T follicular helper cell (primary cell): ENCODE measurements around the gene KPTN.

ENCODE experiments used
- DNase-seq: peaks from one replicate; pipeline ENCODE4 v3.0.0-alpha.2; 2020; ENCODE audit warnings: low read depth

KPTN gene

GRCh38 chr19:47509170-47509847, 25.3 kb upstream of the KPTN start:
- no peak for DNase-seq

DNA sequence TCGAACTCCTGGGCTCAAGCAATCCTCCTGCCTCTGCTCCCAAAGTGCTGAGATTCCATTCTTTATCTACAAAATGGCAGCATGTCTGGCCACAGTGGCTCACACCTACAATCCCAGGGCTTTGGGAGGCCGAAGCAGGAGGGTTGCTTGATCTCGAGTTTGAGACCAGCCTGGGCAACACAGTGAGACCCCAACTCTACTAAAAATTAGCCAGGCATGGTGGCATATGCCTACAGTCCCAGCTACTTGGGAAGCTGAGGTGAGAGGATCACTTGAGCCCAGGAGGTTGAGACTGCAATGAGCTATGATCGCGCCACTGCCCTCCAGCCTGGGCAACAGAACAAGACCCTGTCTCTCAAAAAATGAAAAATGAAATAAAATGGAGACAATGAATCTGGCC, 24.7 kb upstream of the KPTN start:
- DNase-seq = no peak

DNA sequence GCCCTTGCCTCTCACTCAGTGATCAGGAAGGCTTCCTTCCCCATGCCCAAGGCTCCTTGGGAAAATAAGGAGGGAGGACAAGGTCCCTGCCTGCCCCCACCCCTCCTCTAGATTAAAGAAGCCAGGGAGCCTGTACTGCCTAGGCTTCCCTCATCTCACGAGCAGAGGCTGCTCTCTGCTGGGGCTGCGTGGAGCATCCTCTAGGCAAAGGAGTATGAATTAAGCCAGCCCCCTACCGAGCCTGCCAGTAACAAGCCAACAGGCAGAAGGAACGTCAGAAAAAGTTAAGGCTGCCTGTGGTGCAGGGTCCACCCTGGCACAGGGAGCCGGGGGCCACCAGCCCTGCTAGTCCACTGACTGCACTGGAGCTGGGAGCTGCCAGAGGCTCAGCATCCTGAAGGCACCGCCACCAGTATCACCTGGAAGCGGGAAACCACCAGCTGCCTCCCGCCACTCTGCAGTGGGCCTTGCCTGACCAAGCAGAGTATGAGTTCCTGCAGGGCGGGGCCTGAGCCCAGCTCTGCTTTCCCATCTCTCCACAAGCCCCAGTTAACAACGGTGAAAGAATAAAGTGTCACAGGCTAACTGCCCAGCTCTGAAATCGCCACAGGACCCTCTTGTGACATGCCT, 24.0 kb upstream of the KPTN start:
- DNase-seq = no peak

GRCh38 chr19:47507012-47507411, 23.0 kb upstream of the KPTN start:
- DNase-seq = no peak

- no peak for DNase-seq
Measured at GRCh38 chr19:47506459-47506858, 22.4 kb upstream of the KPTN start.

DNA sequence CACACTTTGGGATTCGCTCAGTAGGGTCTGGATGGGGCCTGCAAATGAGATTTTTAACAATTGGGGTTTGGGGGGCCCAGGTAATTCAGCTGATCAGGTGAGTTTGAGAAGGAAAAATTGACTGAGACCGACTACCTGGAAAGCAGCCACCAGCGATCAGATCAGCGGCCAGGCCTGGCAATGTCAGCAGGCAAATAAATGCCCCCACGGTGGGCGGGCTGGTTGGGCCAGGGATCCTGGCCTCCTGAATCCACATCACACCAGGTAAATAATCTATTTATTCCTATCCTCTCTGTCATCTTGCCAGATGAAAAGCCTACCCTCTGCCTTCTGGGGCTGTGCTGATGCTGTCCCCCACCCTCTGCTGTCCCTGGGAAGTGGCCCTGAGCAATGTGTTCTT, 21.5 kb upstream of the KPTN start:
- DNase-seq = no peak

DNA sequence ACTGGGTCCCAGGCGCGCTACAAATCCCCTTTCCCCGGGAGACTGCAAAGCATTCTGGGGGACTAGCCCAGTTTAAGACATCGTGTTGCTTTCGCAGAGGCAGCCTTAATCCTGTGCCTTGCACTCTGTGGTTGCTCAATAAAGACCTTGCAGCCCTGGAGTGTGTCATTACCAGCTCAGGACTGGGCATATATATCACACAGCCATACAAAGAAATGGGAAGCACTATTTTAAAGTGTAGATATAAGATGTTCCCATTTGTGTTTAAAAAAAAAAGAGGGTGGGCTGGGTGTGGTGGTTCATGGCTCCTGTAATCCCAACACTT, 19.8 kb upstream of the KPTN start:
- no peak for DNase-seq

DNA sequence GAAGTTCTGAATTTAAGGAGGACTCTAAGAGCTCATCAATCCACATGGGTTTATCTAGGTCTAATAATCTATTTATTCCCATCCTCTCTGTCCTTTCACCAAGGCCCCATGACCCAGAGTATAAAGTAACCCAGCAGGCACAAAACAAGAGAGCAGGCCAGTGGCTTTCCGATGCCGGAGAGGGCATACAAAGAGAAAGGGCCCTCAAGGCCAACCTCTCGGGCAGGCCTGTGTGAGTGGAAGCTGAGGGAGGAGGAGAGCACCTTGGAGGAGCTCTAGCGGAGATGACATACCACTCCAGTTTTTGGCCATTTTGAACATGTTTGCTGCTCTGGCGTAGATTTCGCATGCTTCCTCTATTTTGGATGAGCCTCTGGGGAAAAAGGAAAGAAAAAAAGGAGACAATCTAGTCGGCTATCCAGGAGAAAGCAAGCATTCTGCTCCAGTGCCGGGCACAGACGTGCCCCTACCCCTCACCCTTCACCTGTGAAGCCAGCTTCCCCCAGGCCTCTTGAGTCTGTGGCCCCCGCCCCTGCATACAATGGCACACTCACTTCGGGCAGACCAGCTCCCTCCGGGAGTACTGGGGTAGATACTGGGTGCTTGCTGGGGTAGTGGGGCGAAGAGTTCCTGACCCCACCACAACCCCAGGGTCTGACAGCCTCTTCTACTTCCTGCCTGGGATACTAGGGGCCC, 19.3 kb upstream of the KPTN start:
- DNase-seq = no peak

DNA sequence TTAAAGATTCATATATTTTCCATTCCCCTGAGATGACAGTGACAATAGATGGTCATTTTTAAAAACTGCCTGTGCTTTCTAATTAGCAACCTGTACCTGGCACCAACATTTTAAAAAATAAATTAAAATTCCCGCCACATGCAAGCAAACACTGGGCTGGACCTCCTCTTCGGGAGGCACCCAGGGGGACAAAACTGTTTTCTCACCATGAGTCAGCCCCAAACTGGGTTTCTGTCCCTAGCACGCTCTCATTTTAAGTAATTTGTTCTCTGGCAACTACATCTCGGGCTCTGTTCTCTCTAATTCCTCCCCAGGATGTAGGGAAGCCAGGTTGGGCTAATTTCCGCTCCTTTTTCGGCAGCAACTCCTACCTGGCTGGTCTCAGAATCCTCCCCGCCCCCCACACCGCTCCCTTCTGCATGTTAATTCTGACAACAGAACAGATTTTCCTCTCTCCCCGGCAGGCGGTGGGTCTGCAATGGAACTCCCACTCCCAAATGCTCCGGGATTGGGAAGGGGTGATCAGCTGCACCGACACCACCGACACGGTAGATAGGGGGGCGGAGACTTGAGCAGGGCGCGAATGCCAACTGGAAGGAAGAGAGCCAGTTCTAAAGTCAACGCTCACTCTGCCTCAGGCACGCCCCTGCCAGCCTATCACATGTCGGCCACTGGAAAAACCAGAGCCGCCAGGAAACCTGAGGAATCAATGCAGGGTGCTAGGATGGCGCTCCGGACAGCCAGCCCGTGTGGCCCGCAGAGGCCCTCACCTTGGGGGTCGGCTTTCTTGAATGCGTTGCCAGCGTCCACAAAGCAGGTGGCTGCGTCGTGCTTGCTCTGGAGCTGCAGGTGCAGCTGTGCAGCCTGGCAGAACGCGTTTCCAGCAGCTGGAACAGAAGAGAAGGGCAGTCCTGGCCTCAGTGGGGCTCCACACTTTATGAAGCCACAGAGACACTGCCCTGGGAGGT, 16.1 kb upstream of the KPTN start:
- no peak for DNase-seq

- no peak for DNase-seq
Measured at GRCh38 chr19:47499371-47499770, 15.4 kb upstream of the KPTN start.

DNA sequence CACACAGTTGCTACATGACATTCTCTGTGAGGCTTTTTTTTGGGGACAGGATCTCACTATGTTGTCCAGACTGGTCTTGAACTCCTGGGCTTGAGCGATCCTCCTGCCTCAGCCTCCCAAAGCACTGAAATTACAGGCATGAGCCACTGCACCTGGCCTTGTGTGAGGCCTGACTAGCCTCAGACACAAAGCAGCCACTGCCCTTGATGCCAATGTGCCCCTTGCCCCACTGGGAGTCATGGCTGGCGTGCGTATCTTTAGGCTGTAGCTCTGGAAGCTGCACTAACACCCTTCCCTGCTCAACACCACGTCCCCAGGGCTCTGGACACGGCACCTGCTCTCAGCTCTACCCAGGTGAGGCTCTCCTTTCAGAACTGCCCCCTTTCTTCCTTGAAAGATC, 14.5 kb upstream of the KPTN start:
- no peak for DNase-seq

DNA sequence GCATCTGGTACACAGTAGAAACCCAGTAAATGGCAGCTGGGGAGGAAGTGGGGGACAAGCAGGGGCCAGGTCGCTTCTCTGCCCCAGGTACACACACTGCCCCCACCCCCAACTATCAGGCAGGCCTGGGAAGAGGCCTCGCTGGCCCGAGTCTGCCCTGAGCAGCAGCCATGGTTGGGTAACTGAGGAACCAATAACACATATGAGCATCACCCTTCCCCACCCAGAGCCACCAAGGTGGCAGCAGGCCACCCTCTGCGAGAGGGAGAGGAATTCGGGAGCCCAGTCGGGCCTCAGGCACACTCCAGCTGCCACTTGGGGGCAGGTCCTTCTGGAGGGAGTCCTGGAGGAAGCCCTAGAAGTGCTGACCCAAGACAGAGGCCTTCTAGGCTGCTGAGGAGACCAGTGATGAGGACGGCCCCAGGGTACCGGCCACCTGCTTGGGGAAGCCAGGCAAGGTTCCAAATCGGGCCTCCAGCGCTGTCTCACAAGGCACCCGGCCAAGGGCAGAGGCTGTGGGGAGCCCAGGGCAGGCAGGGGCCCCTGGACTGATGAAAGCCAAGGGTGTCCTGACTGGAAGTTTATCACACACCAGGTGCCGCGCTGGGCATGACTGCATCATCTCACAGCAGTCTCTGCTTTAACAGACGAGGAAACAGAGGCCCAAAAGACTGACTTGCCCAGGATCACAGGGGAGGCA, 14.0 kb upstream of the KPTN start:
- DNase-seq = no peak

DNA sequence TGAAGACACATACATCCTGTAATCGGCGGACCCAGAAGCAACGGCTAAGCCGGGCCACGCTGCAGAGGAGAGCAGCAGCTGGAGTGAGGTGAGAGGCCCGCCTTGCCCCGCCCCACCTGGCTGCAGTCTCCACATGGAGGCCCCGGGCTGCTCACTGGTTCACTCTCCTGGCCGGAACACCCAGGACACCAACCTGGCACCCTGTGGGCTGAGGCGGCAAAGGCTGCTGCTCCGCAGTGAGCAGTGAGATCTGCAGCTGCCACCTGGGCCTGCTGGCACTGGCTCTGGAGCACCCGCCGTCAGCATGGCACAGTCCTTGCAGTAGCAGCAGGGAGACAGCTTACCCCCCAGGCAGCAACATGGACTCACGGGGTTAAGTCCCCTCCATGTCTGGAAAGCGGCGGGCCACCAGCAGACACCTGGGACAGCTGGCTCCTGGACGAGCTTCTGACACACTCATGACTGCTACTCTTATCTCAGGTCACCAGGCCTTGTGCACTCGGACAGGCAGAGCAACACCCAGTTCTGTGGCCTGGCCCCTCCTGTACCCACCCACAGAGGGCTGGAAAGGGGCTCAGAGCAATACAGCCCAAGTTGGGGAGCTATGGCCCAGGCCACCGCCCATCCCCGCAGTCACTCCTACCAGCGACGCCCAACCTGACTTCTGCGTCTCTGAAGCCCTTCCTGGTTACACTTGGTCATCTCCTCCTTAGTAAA, 13.2 kb upstream of the KPTN start:
- DNase-seq = no peak

DNA sequence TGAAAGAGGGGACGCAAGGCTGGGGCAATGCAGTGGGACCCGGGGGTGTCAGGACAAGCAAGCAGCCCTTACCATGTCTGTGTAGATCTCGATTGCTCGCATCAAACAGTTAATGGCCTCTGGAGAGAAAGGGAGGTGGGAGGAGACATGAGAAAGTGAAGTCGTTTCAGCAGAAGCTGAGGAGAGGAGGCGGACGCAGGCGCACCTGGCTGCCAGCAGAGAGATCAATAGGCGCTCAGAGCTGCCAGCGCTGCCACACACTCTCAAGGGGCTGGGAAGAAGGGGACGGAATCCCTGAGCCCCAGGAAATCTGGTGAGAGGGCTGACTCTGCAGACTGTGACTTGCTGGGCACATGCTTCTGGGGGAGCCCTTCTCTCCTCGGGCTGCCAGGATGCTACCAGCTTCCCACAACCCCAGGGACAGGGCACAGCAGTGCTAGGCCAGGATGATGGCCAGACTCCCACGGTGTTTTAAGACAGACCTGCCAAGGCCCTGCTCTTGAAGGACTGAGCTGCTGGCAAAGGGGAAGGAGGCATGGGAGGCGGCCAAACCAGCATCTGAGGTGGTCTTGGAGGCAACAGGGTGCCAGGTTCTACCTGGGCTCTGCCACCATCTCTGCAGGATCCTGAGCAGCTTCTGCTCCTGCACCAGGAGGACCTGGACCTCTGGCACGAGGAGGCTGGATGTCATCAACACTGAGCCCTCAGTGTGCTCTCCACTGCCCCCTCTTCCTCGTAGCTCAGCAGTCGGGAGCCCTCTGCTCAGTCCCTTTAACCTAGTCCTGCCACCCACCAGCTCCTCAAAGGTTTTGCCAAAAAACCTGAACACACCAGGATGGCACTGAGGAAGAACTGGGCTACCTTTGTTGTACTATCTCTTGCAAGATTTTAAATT, 11.7 kb upstream of the KPTN start:
- no peak for DNase-seq

- no peak for DNase-seq
Measured at GRCh38 chr19:47494729-47495128, 10.7 kb upstream of the KPTN start.

DNA sequence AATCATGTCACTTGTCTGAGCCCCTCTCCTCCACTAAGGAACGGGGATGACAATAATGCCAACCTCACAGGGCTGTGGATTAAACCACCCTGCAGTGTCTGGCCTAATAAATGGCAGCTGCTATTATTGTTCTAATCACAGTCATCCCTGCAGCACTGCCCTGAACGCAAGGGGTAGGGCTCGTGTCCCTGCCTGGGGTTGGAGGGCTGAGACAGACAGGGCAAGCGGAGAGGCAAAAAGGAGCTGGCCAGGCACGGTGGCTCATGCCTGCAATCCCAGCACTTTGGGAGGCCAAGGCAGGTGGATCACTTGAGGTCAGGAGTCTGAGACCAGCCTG, 10.2 kb upstream of the KPTN start:
- no peak for DNase-seq

DNA sequence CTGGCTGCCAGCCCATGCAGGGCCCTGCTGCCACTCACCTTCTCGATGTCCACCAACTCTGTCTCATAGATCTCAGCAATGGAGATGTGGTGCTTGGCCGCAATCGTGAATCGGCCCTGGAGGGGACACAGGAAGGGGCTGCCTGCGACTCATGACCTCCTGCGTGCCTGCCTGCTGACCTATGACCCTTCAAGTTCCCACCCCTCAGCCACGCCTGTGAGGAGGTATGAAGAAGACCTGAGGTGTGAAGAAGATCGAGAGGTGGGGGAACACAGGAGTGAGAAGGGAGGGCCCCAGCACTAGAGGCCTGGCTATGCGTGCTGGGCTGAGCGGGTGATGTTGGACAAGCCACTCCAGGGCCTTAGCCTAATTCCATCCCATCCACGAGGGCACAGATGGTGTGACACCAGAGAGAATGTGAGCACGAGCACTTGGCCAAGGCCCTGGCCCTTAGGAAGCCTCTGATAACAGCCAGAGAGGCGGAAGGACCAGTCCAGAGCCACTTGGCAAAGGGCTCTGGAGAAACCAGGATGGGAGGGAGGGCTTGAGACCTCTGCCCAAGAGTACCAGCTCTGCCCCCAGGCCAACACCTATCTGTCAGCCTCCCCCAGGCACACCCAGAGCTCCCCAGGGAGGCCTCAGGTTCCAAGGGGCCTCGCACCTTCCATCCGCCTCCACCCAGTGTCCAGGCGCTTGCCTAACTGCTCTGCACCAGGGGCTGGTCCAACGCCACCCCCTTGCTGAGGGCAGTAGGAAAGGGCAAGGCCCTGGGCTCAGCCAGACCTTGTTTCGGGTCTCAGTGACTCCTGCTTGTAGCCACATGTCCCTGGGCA, 9.6 kb upstream of the KPTN start:
- no peak for DNase-seq

- DNase-seq = no peak
Measured at GRCh38 chr19:47492571-47493377, 8.8 kb upstream of the KPTN start.
